HepG2 (cell line): ENCODE results near the gene ZBTB1. TPM values are rescaled to one million over a fixed set of nuclear protein-coding genes. Genes with fewer than 3 reads are reported as not detected.

ENCODE experiments used
- ATF7 ChIP-seq, 2 experiments: fragments of 450-650 bp in 1 of 2; sonication (generic) in 1 of 2; formaldehyde crosslinking in 1 of 2; IDR thresholded peaks; 2 replicates each; pipeline versions ENCODE4 v1.4.0 to v1.6.1; 2016 to 2020; ENCODE audit warnings: antibody characterized with exemption in 1 of 2, mild to moderate bottlenecking in 1 of 2, missing genetic modification reagents in 1 of 2
- HOXA9 ChIP-seq: sonication (generic); formaldehyde crosslinking; IDR thresholded peaks from 2 replicates; pipeline ENCODE4 v1.8.1; 2022; ENCODE audit warnings: missing genetic modification reagents, mild to moderate bottlenecking, moderate library complexity, borderline replicate concordance
- NBN ChIP-seq: fragments of 450-650 bp; conservative IDR thresholded peaks from 2 replicates; pipeline ENCODE4 v1.6.1; 2017
- NPAS2 ChIP-seq: sonication (generic); formaldehyde crosslinking; IDR thresholded peaks from 2 replicates; pipeline ENCODE4 v1.8.0; 2022; ENCODE audit warnings: mild to moderate bottlenecking, missing genetic modification reagents, borderline replicate concordance
- RELA ChIP-seq: sonication (generic); formaldehyde crosslinking; IDR thresholded peaks from 2 replicates; pipeline ENCODE4 v1.4.0; 2020; ENCODE audit warnings: missing genetic modification reagents
- RFX5 ChIP-seq: IDR thresholded peaks from 2 replicates; pipeline ENCODE4 v1.6.1; 2011; ENCODE audit warnings: low read depth, low read length, improper control_type of control experiment
- SALL2 ChIP-seq: sonication (generic); formaldehyde crosslinking; IDR thresholded peaks from 2 replicates; pipeline ENCODE4 v1.8.1; 2023; ENCODE audit warnings: mild to moderate bottlenecking, missing genetic modification reagents, inconsistent platforms
- ZC3H4 ChIP-seq: sonication (generic); formaldehyde crosslinking; IDR thresholded peaks from 2 replicates; pipeline ENCODE4 v1.4.0; 2020; ENCODE audit warnings: missing genetic modification reagents, borderline replicate concordance
- ZFAT ChIP-seq: sonication (generic); formaldehyde crosslinking; conservative IDR thresholded peaks from 2 replicates; pipeline ENCODE4 v1.8.1; 2023; ENCODE audit warnings: missing genetic modification reagents, inconsistent platforms
- ZIK1 ChIP-seq: sonication (generic); formaldehyde crosslinking; IDR thresholded peaks from 2 replicates; pipeline ENCODE4 v1.5.0; 2020; ENCODE audit warnings: mild to moderate bottlenecking, low read depth, missing genetic modification reagents, borderline replicate concordance
- ZNF547 ChIP-seq: sonication (generic); formaldehyde crosslinking; IDR thresholded peaks from 2 replicates; pipeline ENCODE4 v1.5.1; 2020; ENCODE audit warnings: mild to moderate bottlenecking, missing genetic modification reagents
- ZNF720 ChIP-seq: sonication (generic); formaldehyde crosslinking; IDR thresholded peaks from 2 replicates; pipeline ENCODE4 v1.4.0; 2020; ENCODE audit warnings: missing genetic modification reagents
- ZNF724P ChIP-seq: sonication (generic); formaldehyde crosslinking; IDR thresholded peaks from 2 replicates; pipeline ENCODE4 v1.8.0; 2022; ENCODE audit warnings: missing genetic modification reagents, borderline replicate concordance
- polyA plus RNA-seq, 8 experiments: library from polyadenylated mRNA; depleted of rRNA in 3 of 8; stranded (reverse) in 7 of 8; unstranded in 1 of 8; fragments of >200 nt; fragmentation: Illumina TruSeq in 4 of 8; extraction: Trizol in 4 of 8; gene quantifications; 2 replicates each; pipeline versions ENCODE4 v1.2.1 to v1.2.3, GENCODE V29; 2011 to 2016; ENCODE audit warnings: low read depth in 4 of 8, missing spikeins in 1 of 8, mixed read lengths in 1 of 8; ENCODE audit not compliant: insufficient read depth in 1 of 8
- total RNA-seq, 5 experiments: library from RNA; depleted of rRNA; stranded (reverse); fragments of >200 nt; fragmentation: Illumina TruSeq; extraction: Trizol; gene quantifications; 2 replicates each; pipeline ENCODE4 v1.2.3, GENCODE V29; 2016; ENCODE audit warnings: low read depth in 1 of 5
- TF ChIP-seq, protein P1 (sequence below): sonication (generic); formaldehyde crosslinking; IDR thresholded peaks from one replicate; pipeline ENCODE4 v1.5.1; 2020; ENCODE audit warnings: mild to moderate bottlenecking, missing genetic modification reagents; ENCODE audit errors: not compliant biosample characterization
- TF ChIP-seq, protein P2 (sequence below): sonication (generic); formaldehyde crosslinking; conservative IDR thresholded peaks from 2 replicates; pipeline ENCODE4 v1.4.0; 2020; ENCODE audit warnings: missing genetic modification reagents
- TF ChIP-seq, protein P3 (sequence below): sonication (generic); formaldehyde crosslinking; IDR thresholded peaks from 2 replicates; pipeline ENCODE4 v1.9.0; 2021; ENCODE audit warnings: missing genetic modification reagents, borderline replicate concordance

The ZBTB1 gene
- total and polyA plus RNA-seq, 2 of the 13 experiments (the other 11 are each of a cell fraction or from before 2014, with no cell fraction given), result 18.8 to 22.6 TPM

DNA sequence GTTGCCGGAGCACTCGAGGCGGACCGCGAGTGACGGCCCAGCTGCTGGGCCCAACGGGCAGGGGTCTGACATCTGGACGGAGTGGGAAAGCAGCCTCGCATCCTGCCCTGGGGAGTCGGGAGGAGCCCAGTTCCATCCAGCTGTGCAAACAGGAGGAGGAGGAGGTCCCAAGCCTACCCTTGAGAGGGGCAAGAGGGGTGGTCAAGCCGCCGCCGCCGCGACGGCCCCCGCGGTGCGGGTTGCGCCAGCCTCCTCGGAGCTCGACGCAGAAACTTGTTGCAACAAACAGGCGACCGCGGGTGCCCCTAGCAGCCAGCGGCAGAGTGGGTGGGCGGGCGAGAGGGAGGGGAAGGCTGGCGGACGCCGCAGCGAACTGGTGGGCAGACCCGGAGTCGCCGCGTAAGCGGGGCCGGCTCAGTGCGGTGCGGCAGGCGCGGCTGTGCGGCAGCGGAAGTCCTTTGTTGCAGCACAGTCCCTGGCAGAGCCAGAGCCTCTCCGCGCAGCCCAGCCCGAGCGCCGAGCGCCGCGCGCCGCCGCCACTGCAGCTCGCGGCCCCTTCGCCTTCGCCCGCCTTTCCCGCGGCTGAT is at the start of gene ZBTB1 (continued):
- TF ChIP-seq, protein P1, sequence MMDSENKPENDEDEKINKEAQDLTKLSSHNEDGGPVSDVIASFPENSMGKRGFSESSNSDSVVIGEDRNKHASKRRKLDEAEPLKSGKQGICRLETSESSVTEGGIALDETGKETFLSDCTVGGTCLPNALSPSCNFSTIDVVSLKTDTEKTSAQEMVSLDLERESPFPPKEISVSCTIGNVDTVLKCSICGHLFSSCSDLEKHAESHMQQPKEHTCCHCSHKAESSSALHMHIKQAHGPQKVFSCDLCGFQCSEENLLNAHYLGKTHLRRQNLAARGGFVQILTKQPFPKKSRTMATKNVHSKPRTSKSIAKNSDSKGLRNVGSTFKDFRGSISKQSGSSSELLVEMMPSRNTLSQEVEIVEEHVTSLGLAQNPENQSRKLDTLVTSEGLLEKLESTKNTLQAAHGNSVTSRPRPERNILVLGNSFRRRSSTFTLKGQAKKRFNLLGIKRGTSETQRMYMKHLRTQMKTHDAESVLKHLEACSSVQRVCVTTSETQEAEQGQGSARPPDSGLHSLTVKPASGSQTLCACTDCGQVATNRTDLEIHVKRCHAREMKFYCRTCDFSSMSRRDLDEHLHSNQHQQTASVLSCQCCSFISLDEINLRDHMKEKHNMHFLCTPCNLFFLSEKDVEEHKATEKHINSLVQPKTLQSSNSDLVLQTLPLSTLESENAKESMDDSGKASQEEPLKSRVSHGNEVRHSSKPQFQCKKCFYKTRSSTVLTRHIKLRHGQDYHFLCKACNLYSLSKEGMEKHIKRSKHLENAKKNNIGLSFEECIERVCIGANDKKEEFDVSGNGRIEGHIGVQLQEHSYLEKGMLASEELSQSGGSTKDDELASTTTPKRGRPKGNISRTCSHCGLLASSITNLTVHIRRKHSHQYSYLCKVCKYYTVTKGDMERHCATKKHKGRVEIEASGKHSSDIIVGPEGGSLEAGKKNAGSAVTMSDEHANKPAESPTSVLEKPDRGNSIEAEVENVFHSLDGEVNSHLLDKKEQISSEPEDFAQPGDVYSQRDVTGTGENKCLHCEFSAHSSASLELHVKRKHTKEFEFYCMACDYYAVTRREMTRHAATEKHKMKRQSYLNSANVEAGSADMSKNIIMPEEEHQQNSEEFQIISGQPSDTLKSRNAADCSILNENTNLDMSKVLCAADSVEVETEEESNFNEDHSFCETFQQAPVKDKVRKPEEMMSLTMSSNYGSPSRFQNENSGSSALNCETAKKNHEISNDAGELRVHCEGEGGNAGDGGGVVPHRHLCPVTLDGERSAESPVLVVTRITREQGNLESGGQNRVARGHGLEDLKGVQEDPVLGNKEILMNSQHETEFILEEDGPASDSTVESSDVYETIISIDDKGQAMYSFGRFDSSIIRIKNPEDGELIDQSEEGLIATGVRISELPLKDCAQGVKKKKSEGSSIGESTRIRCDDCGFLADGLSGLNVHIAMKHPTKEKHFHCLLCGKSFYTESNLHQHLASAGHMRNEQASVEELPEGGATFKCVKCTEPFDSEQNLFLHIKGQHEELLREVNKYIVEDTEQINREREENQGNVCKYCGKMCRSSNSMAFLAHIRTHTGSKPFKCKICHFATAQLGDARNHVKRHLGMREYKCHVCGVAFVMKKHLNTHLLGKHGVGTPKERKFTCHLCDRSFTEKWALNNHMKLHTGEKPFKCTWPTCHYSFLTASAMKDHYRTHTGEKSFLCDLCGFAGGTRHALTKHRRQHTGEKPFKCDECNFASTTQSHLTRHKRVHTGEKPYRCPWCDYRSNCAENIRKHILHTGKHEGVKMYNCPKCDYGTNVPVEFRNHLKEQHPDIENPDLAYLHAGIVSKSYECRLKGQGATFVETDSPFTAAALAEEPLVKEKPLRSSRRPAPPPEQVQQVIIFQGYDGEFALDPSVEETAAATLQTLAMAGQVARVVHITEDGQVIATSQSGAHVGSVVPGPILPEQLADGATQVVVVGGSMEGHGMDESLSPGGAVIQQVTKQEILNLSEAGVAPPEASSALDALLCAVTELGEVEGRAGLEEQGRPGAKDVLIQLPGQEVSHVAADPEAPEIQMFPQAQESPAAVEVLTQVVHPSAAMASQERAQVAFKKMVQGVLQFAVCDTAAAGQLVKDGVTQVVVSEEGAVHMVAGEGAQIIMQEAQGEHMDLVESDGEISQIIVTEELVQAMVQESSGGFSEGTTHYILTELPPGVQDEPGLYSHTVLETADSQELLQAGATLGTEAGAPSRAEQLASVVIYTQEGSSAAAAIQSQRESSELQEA, result no peak
- no peak for TF ChIP-seq HOXA9 (CRISPR knock-in tag)
- TF ChIP-seq RFX5, result no peak
- TF ChIP-seq ZFAT (CRISPR knock-in tag), result peak; percentile 71; the same call in 1 of the 2 replicates
- TF ChIP-seq ZNF547 (CRISPR knock-in tag), result peak; percentile 17; the same call in 1 of the 2 replicates
- TF ChIP-seq ZNF720 (CRISPR knock-in tag), result no peak
- TF ChIP-seq, protein P2, sequence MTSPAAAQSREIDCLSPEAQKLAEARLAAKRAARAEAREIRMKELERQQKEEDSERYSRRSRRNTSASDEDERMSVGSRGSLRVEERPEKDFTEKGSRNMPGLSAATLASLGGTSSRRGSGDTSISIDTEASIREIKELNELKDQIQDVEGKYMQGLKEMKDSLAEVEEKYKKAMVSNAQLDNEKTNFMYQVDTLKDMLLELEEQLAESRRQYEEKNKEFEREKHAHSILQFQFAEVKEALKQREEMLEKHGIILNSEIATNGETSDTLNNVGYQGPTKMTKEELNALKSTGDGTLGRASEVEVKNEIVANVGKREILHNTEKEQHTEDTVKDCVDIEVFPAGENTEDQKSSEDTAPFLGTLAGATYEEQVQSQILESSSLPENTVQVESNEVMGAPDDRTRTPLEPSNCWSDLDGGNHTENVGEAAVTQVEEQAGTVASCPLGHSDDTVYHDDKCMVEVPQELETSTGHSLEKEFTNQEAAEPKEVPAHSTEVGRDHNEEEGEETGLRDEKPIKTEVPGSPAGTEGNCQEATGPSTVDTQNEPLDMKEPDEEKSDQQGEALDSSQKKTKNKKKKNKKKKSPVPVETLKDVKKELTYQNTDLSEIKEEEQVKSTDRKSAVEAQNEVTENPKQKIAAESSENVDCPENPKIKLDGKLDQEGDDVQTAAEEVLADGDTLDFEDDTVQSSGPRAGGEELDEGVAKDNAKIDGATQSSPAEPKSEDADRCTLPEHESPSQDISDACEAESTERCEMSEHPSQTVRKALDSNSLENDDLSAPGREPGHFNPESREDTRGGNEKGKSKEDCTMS (CRISPR knock-in tag), result no peak
- no peak for TF ChIP-seq NPAS2 (CRISPR knock-in tag)
- no peak for TF ChIP-seq SALL2
- no peak for TF ChIP-seq NBN
- TF ChIP-seq ZNF724P (CRISPR knock-in tag), result no peak
- no peak for TF ChIP-seq RELA (CRISPR knock-in tag)
- TF ChIP-seq ATF7 (IDR thresholded peaks at IDR 0.05), result no peak
- no peak for TF ChIP-seq ATF7 (CRISPR knock-in tag; IDR thresholded peaks at IDR 0.05)
- TF ChIP-seq, protein P3, sequence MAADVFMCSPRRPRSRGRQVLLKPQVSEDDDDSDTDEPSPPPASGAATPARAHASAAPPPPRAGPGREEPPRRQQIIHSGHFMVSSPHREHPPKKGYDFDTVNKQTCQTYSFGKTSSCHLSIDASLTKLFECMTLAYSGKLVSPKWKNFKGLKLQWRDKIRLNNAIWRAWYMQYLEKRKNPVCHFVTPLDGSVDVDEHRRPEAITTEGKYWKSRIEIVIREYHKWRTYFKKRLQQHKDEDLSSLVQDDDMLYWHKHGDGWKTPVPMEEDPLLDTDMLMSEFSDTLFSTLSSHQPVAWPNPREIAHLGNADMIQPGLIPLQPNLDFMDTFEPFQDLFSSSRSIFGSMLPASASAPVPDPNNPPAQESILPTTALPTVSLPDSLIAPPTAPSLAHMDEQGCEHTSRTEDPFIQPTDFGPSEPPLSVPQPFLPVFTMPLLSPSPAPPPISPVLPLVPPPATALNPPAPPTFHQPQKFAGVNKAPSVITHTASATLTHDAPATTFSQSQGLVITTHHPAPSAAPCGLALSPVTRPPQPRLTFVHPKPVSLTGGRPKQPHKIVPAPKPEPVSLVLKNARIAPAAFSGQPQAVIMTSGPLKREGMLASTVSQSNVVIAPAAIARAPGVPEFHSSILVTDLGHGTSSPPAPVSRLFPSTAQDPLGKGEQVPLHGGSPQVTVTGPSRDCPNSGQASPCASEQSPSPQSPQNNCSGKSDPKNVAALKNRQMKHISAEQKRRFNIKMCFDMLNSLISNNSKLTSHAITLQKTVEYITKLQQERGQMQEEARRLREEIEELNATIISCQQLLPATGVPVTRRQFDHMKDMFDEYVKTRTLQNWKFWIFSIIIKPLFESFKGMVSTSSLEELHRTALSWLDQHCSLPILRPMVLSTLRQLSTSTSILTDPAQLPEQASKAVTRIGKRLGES (CRISPR knock-in tag), result no peak; the same call in 1 of the 2 replicates
- TF ChIP-seq ZC3H4 (CRISPR knock-in tag), result peak; percentile 75
- no peak for TF ChIP-seq ZIK1
